HG03139 (cell line): ENCODE measurements around the gene ESPNL.

Experiments
- ATAC-seq: cut with Tn5 transposase; IDR thresholded peaks from one replicate; pipeline ENCODE4 v1.9.1; 2021; ENCODE audit not compliant: unreplicated experiment

ESPNL gene

DNA sequence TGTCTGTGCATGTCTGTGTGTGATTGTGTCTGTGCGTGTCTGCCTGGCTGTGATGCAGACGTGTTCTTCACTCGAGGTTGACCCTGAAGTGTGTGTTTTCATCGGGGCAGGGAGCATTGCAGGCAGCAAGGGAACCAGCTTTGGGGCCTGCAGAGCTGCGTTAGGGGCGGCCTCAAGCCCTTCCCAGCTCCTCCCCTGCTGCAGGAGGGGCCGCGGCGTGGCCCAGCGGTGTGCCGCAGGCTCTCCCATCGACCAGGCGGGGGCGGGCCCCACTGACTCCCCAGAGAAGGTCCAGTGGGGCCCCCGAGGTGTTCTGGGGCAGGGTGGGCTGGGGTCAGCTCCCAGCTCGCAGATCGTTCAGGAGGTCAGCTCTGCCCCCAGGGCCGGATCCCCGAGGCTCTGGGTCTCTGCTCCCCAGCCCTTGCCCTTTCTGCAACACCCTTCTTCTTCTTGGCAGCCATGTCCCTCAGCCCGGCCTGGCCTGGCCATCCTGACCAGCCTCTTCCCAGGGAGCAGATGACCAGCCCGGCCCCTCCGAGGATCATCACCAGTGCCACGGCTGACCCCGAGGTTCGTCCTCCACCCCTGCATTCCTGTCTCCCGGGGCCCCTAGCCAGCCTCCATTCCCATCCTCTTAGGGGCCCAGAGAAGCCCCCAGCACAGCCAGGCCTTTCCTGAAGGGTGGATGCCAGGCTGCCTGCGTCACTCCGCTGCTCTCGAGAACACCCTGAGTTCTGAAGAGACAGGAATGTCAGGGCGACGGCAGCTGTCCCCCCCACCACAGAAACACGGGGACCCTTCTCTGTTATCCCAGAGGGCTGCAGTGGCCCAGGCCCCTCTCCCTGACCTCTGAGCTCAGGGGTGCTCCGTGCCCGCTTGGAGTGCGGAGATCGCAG, 27.3 kb downstream of the ESPNL start:
- ATAC-seq = no peak

DNA sequence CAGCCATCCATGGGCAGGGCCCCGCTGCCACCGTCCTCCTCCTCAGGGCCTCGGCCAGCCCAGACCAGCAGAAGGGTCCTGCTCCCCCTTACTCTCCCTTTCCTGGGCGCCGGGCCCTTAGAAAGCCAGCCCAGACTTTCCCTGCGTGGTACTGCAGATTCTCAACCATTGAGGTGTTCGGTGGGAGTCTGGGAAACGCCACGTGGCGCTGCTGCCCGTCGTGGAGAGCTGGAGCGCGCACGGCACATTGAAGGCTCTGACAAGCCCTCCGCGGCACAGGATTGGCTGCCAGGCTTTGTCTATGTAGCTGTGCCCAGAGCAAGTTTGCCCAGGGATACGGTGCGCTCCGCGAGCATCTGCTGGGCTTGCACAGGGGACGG, 27.9 kb downstream of the ESPNL start:
- no peak for ATAC-seq

DNA sequence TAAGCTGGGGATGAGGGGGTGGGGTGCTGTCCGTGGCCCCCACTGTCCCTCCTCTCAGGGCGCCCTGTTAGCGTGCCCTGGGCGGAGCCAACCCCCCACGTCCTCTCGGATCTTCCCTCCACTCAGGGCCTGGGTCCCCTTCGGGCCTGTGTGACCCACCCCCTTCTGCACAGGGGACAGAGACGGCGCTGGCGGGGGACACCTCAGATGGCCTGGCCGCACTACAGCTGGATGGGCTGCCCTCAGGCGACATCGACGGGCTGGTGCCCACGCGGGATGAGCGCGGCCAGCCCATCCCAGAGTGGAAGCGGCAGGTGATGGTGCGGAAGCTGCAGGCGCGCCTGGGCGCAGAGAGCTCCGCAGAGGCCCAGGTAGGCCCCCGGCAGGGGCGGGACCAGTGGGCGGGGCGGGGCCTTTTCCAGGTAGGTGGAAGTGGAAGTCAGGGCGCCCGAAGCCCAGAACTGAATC, 28.4 kb downstream of the ESPNL start:
- ATAC-seq = no peak

DNA sequence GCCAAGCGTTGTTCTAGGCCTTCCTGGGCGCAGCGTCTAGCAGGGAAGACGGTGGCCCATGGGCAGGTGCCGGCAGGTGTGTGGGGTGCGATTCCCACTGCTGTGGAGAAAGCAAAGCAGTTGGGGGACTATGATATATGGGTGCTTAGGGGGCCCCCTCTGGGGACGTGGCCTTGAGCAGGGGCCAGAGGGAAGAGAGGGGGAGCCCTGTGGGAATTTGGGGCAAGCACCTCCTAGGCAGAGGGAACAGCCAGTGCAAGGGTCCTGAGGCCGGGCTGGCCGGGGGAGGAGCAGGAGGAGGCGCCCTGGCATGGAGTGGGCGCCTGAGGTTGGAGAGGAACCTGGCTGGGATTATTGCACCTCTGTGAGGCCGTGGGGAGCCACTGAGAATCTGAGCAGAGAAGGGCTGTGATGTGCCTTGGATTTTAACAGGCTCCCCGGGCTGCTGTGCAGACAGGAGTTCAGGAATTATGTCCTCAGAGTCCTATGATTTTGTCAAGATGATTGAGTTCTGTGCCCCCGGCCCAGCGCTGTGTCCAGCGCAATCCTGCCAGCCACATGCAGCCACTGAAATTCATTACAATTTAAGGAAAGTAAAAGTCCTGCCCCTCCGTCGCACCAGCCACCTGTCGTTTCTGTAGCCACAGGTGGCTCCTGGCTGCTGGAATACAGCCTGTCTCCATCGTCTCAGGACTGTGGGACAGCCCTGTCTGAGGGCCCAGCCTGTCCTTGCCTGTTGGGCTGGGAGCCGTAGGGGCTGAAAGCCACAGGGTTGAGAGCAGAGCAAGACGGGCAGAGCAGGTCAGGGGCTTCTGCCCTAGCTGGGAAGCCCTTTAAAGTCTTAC, 29.2 kb downstream of the ESPNL start:
- ATAC-seq = no peak

DNA sequence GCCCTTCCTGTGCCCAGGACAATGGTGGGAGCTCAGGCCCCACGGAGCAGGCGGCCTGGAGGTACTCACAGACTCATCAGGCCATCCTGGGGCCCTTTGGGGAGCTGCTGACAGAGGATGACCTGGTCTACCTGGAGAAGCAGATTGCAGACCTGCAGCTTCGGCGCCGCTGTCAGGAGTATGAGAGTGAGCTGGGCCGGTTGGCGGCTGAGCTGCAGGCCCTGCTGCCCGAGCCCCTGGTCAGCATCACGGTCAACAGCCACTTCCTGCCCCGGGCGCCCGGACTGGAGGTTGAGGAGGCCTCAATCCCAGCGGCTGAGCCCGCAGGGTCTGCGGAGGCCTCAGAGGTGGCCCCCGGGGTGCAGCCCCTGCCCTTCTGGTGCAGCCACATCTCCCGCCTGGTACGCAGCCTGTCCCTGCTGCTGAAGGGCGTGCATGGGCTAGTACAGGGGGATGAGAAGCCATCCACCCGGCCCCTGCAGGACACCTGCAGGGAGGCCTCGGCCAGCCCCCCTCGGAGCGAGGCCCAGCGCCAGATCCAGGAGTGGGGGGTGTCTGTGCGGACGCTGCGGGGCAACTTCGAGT, 30.1 kb downstream of the ESPNL start:
- ATAC-seq = no peak

DNA sequence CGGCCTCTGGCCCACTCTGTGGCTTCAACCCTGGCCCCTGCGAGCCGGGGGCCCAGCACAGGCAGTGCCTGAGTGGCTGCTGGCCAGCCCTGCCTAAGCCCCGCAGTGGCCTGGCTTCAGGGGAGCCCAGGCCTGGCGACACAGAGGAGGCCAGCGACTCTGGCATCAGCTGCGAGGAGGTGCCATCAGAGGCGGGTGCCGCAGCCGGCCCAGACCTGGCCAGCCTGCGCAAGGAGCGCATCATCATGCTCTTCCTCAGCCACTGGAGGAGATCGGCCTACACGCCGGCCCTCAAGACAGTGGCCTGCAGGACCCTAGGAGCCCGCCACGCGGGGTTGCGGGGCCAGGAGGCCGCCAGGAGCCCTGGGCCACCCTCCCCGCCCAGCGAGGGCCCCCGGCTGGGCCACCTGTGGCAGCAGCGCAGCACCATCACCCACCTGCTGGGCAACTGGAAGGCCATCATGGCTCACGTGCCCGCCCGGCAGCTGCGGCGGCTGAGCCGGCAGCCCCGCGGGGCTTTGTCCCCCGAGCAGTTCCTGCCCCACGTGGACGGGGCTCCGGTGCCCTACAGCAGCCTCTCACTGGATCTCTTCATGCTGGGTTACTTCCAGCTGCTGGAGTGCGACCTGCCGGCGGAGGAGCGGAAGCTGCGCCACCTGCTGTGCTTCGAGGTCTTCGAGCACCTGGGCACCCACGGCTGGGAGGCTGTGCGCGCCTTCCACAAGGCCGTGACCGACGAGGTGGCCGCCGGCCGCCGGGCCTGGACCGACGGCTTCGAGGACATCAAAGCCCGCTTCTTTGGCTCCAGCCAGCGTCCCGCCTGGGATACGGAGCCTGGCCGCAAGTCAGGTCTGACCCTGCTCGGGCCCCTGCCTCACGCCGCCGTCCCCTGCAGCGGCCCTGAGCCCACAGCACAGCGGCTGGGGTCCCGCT, 30.8 kb downstream of the ESPNL start:
- no peak for ATAC-seq

DNA sequence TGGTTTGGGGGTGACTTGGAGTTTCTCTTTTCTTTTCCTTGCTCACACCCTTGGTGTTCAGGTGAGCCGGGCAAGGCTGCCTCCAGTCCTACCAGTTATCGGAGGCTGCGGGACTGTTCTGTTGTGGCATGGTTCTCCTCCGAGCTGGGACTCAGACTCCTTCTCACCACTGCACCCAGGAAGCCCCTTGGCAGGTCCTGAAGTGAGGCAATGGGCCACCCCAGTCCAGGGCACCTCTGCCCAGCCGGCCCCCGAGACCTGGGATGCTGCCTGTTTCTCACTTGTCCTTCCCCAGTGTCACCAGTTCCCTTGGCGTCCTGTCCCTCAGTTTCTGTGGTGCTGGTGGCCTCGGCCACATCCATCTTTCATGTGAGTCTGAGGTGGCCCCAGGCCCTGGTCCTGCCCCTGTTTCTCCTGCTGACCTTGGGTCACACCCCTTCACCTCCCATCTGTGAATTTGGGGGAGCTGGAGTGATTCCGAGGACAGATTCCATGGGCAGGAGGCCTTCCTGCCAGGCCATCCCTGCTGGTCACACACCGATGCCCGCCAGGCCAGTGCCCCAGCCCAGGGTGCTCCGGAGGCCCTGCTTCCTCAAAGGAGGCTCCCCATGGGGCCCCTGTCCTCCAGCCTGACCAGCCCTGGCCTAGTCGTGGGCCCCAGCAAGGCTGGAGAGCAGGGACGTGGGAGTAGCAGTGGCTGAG, 31.8 kb downstream of the ESPNL start:
- ATAC-seq = no peak

DNA sequence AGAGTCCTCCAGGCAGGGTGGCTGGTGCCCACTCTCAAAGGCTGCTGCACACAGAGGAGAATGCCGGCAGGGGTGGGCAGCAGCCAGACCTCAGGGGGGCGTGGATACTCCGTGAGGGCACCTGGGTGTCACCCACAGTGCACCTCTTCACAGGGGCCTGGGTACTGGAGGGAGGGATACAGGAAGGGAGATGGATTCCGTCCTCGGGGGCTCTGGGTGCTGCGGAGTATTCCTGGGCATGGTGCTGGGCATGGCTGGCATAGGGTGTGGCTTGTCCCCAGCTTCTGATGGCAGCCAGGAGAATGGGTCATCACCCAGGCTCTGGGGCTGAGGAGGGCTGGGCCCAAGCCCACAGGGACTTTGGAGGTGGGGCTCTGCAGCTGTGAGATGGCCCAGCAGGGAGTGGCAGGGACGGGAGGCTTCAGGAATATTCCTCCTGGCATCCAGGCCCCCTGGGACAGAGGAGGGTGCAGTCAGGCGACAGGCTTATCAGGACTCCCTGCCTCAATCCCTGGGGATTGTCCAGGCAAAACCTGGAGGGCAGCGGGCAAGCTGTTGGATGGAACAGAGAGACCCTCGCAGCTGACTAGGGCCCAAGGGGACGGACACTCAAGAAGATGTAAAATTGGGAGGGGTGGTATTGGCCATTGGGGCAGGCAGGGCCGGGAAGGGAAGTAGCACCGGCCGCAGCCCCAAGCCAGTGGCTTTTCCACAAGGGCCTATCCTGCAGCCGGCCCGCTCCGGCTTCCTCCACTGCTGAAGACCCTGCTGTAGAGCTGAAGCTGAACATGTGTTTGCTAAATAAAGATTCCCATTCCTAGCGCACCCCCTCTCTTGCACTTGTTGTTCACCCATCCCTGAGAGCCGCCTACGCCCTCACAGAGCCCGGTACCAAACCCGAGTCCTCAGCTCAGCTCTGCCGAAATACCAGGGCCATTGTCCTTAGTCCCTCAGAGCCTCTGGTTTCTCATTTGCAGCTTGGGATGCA, 32.6 kb downstream of the ESPNL start:
- ATAC-seq = no peak

DNA sequence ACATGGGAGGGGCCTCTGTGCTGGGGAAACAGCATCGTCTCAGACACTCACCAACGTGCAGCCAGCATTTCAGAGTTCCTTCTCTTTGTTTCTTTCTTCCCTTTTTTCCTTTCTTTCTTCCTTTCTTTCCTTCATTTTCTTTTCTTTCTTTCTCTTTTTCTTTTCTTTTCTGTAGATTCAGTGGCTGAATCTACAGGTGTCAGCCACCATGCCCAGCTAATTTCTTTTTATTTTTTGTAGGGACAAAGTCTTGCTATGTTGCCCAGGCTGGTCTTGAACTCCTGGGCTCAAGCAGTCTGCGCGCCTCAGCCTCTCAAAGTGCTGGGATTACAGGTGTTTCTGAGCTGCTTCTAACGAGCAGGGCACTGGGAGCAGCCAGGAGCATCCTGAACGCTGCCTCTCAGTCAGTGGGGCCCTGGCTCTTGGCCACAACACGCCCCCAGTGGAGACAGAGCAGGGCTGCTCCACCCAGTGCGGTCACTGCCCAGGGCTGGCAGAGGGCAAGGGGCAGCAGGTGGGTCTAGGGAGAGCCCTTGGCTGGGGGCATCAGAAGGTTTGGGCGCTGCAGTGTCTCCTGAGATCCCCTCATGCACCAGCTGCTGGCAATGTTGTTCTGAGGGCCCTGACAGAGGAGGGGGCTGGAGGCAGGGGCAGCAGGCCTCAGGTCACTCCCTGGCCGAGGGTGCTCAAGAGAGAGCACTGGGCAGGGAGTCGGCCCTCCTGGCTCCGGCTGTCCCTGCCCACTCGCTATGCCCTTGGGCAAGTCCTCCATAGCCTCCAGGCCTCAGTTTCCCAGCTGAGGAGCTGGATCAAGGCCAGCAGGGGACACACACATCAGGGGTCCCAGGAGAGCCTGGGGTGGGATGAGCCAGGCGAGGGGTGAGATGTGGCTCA, 33.6 kb downstream of the ESPNL start:
- ATAC-seq = no peak

DNA sequence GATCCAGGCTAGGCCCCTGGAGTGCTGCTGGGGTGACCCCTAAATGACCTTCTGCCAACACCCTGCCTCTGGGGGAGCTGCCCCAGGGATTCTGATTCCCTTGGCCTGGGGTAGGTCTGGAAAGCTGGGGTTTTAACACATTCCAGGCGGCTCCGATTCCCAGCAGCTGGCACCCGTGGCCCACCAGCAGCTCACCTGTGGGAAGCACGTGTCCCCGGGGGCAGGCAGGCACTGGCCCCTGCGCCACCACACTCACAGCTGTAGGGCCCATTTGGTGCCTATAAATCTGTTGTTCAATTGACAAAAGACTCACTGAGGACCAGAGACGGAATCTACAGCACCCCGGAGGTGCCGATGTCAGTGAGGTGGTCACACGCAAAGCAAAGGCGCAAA, 34.2 kb downstream of the ESPNL start:
- no peak for ATAC-seq

DNA sequence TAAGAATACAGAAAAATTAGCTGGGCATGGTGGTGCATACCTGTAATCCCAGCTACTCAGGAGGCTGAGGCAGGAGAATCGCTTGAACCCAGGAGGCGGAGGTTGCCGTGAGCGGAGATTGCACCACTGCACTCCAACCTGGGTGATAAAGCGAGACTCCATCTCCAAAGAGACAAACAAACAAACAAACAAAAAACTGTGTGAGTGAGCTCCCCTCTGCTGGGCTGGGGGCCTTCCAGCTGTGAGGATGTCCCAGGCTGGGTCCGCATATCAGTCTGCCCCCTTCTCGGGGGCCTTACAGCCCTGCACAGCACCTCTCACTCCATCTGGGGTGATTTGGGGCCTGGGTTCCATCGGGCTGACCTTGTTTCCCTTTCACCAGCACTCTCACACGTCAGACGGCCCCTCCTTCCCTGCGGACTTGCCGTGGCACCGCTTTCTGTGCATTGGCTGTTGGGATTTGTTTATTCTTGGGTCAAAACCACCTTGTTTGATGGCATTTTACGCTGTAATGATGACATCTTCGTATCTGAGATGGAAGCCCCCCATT, 35.5 kb downstream of the ESPNL start:
- ATAC-seq = no peak

DNA sequence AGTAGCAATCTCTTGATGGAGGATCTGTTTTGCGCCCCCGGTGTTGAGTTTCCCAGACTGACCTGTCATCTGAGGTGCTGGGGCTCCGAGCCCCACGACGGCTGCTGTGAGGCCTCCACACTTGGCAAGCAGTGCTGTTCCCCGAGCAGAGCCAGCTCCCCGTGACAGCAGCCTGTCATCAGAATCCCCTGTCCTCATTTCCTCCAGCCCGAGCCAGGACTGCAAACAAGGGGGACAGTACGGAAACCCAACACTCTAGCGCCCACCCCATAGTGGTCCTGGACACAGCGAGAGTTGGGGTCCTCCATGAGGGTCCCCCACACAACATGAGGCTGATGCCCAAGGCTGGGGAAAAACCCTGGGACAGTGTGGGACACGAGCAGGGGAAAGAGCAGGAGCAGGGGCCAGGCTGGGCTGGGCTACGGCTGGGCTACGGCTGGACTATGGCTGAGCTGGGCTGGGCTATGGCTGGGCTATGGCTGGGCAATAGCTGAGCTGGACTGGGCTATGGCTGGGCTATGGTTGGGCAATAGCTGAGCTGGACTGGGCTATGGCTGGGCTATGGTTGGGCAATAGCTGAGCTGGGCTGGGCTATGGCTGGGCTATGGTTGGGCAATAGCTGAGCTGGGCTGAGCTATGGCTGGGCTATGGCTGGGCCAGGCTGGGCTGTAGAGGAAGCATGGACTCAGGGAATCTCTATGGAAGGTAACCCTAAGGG, 36.8 kb downstream of the ESPNL start:
- ATAC-seq = no peak

DNA sequence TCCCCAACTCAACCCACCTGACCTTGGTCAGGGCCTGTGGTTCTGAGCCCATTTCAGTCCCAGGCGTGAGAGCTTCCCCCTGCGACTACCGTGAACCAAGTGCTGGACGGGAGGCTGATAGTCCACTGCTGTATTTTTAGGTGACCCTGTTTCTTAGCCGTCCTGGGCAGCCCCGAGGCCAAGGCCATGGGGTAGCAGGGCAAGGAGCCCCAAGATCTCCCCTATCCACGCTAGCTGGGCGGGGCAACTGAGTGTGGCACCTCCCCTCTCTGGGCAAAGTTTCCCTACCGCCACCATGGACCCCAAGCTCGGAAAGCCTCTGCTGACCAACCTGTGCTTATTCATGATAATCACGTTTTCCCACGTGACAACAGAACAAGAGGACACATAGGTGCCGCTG, 37.7 kb downstream of the ESPNL start:
- ATAC-seq = no peak

DNA sequence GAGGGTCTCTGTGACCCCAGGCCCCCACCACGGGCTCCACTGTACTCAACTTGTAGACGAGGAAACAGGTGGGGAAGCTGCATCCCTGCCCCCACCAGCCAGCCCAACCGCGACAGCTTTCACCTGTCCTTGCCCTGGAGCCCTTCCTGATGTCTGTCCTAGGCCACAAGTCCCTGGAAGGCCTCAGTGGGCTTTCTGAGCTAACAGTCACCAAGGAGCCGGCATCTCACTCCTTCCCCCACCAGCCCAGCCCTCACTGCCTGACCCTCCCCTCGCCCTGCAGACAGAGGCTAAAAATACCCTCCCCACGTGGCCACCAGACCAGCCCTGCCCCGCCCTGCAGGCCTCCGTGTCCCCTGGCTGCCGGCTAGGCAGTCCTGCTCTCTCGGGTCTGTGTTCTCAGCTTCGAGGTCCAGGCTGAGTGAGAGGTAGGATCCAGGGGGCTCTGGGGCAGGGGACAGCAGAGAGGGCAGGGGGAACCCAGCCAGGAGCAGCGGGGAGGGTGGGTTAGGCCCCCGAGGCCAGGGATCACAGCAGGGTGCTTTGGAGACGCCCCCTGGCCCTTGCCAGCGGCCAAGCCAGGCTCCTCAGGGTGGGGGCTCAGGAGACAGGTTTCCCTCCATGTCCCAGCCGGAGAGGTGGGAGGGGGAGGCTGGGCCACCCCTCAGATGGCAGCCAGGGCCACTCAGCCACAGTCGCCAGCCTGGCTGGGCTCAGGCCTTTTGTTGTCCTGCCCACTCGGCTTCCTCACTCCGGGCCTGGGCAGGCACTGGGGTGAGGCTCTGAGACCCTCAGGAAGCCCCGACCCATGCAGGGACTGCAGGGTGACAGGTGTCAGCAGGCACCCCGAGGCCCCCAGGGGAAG, 38.4 kb downstream of the ESPNL start, which contains the start of gene KLHL30:
KLHL30 (plus strand) TSS at position 338 of the 865 bp plus-strand sequence. CDS start 2,087 bp downstream, outside the sequence.
- no peak for ATAC-seq

DNA sequence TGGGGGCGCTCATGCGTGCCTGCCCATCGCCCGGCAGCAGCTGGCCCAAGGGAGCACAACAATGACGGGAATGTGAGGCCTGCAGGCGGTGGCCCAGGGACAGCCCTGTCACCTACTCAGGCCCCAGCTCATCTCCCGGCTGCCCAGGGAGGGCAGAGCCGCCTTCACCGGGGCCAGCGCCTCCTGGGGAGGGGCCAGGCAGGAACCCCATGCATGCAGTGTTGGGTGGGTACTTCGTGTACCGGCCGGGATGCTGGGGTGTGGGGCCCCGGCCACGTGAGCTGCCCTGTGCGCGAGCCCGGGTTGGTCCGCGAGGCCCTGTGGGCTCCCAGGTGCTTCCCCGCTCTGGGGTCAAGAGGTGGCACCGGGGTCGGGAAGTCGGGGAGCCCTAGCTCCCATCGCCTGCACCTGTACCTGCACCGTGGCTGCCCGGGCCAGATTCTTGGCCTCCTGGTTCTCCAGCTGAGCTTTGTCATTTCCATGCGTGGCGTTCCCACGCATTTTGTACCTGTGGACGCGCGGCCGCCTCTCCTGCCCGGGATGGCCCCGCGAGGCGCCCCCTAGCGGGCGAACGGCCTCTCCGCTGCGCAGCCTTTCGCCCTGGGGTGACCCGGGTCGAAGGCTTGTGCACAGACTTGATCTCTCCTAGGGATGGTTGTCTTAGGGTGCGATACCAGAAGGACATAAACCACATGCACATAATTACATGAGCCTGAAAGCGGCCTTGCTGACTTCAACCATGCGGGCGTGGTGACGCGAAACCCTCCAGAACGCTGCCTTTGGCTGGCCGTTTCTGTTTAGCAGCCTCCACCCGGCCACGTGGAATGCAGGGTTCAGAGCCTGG, 39.3 kb downstream of the ESPNL start:
- no peak for ATAC-seq
